SKM-1 treated with dmso at 0.1 percent for 144 hours (cell line): ENCODE measurements around the gene PRSS1.
"Not testable (repeated sequence)": the region's sequence is repeated elsewhere in the genome, so short reads cannot be mapped to it uniquely, and the experiment has no call there.

Source experiments
- DNase-seq: peaks from one replicate; lab custom pipeline; 2025; ENCODE audit not compliant: unreplicated experiment; lab: John Stamatoyannopoulos, UW

The PRSS1 gene

GRCh38 chr7:142745745-142746144 lies 3.5 kb upstream of the PRSS1 start:
- no peak for DNase-seq

GRCh38 chr7:142746264-142746663 lies 3.0 kb upstream of the PRSS1 start:
- peak; percentile 24 for DNase-seq

GRCh38 chr7:142748410-142748809 lies 862 bp upstream of the PRSS1 start:
- not testable (repeated sequence) for DNase-seq

- DNase-seq, result no peak
Measured at GRCh38 chr7:142750321-142750938, 1.2 kb downstream of the PRSS1 start.

GRCh38 chr7:142751526-142752175 lies 2.4 kb downstream of the PRSS1 start:
- not testable (repeated sequence) for DNase-seq

GRCh38 chr7:142752376-142753225 lies 3.3 kb downstream of the PRSS1 start:
- no peak for DNase-seq

- no peak for DNase-seq
Measured at GRCh38 chr7:142753366-142753765, 4.1 kb downstream of the PRSS1 start.

- DNase-seq, result not testable (repeated sequence)
Measured at GRCh38 chr7:142753925-142754491, 4.7 kb downstream of the PRSS1 start.

GRCh38 chr7:142754681-142755575 lies 5.7 kb downstream of the PRSS1 start:
- no peak for DNase-seq

GRCh38 chr7:142758312-142758711 lies 9.0 kb downstream of the PRSS1 start:
- not testable (repeated sequence) for DNase-seq

- DNase-seq, result no peak
Measured at GRCh38 chr7:142759433-142759832, 10.2 kb downstream of the PRSS1 start.

GRCh38 chr7:142760071-142760642 lies 10.9 kb downstream of the PRSS1 start:
- no peak for DNase-seq

- DNase-seq, result not testable (repeated sequence)
Measured at GRCh38 chr7:142761606-142762005, 12.3 kb downstream of the PRSS1 start.

GRCh38 chr7:142762104-142762503 lies 12.8 kb downstream of the PRSS1 start:
- DNase-seq, result no peak

GRCh38 chr7:142767451-142767850 lies 18.2 kb downstream of the PRSS1 start:
- DNase-seq, result no peak

- DNase-seq, result no peak
Measured at GRCh38 chr7:142767861-142768260, 18.6 kb downstream of the PRSS1 start.

GRCh38 chr7:142768885-142769284 lies 19.6 kb downstream of the PRSS1 start:
- DNase-seq, result not testable (repeated sequence)

GRCh38 chr7:142770661-142771352 lies 21.5 kb downstream of the PRSS1 start, which contains the start of gene PRSS2:
Gene PRSS2 (plus strand): TSS chr7:142770970. CDS start chr7:142770983, 13 bp downstream.
- DNase-seq, result no peak

- DNase-seq, result no peak
Measured at GRCh38 chr7:142771353-142771723, 22.1 kb downstream of the PRSS1 start.

- no peak for DNase-seq
Measured at GRCh38 chr7:142772051-142772450, 22.8 kb downstream of the PRSS1 start.
